HG03097 (cell line): ENCODE data around the gene CLMP.

ENCODE experiments used
- ATAC-seq: cut with Tn5 transposase; IDR thresholded peaks from one replicate; pipeline ENCODE4 v1.9.1; 2021; ENCODE audit not compliant: unreplicated experiment, low FRiP score

CLMP gene

GRCh38 chr11:123191939-123192338 is 3.1 kb downstream of the CLMP start:
- no peak for ATAC-seq

- no peak for ATAC-seq
Observed at GRCh38 chr11:123190518-123190917, 4.5 kb downstream of the CLMP start.

GRCh38 chr11:123188508-123189165 is 6.4 kb downstream of the CLMP start:
- no peak for ATAC-seq

- ATAC-seq: no peak
Observed at GRCh38 chr11:123187665-123188507, 7.2 kb downstream of the CLMP start.

- ATAC-seq: no peak
Observed at GRCh38 chr11:123187248-123187647, 7.8 kb downstream of the CLMP start.

- ATAC-seq: no peak
Observed at GRCh38 chr11:123186286-123186685, 8.8 kb downstream of the CLMP start.

- ATAC-seq: no peak
Observed at GRCh38 chr11:123185326-123185725, 9.7 kb downstream of the CLMP start.

GRCh38 chr11:123184531-123184930 is 10.5 kb downstream of the CLMP start:
- ATAC-seq: no peak

- no peak for ATAC-seq
Observed at GRCh38 chr11:123183391-123184099, 11.5 kb downstream of the CLMP start.

GRCh38 chr11:123181767-123182500 is 13.1 kb downstream of the CLMP start:
- ATAC-seq: no peak

GRCh38 chr11:123181075-123181474 is 14.0 kb downstream of the CLMP start:
- ATAC-seq: no peak

GRCh38 chr11:123180574-123180973 is 14.5 kb downstream of the CLMP start:
- no peak for ATAC-seq

GRCh38 chr11:123180166-123180565 is 14.9 kb downstream of the CLMP start:
- ATAC-seq: no peak

- no peak for ATAC-seq
Observed at GRCh38 chr11:123179586-123179985, 15.5 kb downstream of the CLMP start.

- no peak for ATAC-seq
Observed at GRCh38 chr11:123178186-123178585, 16.9 kb downstream of the CLMP start.

GRCh38 chr11:123176785-123177184 is 18.3 kb downstream of the CLMP start:
- ATAC-seq: no peak

GRCh38 chr11:123174196-123175183 is 20.6 kb downstream of the CLMP start:
- no peak for ATAC-seq

- ATAC-seq: no peak
Observed at GRCh38 chr11:123173856-123174186, 21.2 kb downstream of the CLMP start.

- no peak for ATAC-seq
Observed at GRCh38 chr11:123173040-123173855, 21.8 kb downstream of the CLMP start.
